LHCN-M2 (cell line): Measurements from ENCODE around the gene UTY. TPM values are rescaled to one million over a fixed set of nuclear protein-coding genes. Genes with fewer than 3 reads are reported as not detected.
"Not testable (repeated sequence)": the region's sequence is repeated elsewhere in the genome, so short reads cannot be mapped to it uniquely, and the experiment has no call there.

Experiments
- DNase-seq: peaks from one replicate; pipeline ENCODE4 v3.0.0-alpha.2; 2012; ENCODE audit warnings: low read depth
- total RNA-seq: library from RNA; depleted of rRNA; stranded (reverse); fragments of >200 nt; gene quantifications from 2 replicates; pipeline ENCODE4 v1.2.3, GENCODE V29; 2014; rRNA removed

The UTY gene
- total RNA-seq, 1 experiment from 2014 or later, result 11.3 TPM

DNA sequence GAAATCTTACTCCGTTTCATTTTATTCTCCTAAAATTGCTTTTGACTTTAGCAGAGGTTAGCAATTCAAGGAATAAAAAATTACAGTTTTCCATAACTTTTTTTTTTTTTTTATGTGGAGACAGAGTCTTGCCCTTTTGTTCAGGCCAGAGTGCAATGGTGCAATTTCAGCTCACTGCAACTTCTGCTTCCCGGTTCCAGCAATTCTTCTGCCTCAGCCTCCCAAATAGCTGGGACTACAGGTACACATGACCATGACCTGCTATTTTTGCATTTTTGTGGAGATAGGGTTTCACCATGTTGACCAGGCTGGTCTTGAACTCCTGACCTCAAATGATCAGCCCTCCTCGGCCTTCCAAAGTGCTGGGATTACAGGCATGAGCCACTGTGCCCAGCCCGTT is 179.0 kb downstream of the UTY start:
- no peak for DNase-seq

DNA sequence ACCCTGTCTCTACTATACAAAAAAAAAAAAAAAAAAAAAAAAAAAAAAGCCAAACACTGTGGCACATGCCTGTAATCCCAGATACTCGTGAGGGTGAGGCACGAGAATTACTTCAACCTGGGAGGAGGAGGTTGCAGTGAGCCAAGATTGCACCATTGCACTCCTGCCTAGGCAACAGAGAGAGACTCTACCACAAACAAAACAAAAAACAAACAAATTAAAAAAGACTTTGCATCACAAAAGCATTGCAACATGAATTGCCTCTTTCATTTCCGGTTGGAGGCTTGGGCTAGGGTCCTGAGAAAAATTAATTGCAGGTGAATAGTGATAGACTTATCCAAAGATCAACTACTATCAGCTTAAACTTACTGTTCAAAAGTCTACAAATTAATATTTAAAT is 180.4 kb downstream of the UTY start:
- no peak for DNase-seq

DNA sequence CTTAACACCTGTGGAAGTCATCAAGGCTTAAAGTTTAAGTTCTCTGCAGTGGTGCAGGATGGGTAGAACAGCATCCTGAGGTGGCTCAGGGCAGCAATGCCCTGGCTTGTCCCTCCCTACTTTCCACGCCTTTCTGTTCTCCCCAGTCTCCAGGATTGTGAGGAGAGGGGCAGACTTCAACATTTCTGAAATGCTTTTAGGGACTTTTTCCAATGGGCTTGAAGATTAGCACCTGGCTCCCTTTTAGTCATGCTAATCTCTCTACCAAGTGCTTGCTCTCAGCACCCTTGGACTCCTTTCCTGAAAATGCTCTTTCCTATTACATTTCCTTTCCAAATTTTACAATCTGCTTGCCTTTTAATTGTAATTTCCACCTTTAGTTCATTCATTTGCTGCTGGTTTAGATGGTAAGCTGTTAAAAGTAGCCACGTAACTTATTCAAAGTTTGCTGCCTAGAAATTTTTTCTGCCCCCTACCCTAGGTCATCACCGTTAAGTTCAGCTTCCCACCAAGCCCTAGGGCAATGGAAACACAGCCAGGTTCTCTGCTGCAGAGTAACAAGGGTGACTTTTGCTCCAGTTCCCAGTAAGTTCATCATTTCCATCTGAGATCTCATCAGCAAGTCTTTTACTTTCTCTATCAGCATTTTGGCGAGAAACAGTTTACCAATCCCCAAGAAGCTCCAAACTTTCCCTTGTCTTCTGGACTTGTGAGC is 183.5 kb downstream of the UTY start:
- no peak for DNase-seq

DNA sequence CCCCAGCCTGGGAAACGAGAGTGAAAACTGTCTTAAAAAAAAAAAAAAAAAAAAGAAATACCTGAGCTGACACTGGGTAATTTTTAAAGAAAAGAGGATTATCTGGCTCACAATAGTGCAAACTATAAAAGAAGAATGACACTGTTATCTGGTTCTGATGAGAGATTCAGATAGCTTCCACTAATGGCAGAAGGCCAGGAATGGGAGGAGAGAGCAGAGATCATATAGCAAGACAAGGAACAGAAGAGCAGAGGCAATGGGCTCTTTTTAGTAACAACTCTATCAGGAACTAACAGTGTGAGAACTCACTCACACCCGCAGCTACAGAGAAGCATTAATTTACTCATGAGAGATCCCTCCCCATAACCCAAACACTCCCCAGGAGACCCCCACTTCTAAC is 184.8 kb downstream of the UTY start:
- no peak for DNase-seq

DNA sequence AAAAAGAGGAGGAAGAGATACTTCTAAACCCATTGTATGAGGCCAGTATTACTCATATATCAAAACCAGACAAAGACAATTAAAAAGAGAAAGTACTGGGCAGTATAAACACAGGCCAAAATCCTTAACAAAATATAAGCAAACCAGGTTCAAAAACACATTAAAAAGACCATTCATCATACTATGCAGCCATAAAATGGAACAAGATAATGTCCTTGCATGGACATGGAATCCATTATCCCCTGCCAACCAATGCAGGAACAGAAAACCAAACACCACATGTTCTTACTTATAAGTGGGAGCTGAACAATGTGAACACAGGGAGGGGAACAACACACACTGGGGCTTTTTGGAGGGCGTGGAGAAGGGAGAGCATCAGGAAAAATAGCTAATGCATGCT is 188.6 kb downstream of the UTY start:
- DNase-seq, result no peak

DNA sequence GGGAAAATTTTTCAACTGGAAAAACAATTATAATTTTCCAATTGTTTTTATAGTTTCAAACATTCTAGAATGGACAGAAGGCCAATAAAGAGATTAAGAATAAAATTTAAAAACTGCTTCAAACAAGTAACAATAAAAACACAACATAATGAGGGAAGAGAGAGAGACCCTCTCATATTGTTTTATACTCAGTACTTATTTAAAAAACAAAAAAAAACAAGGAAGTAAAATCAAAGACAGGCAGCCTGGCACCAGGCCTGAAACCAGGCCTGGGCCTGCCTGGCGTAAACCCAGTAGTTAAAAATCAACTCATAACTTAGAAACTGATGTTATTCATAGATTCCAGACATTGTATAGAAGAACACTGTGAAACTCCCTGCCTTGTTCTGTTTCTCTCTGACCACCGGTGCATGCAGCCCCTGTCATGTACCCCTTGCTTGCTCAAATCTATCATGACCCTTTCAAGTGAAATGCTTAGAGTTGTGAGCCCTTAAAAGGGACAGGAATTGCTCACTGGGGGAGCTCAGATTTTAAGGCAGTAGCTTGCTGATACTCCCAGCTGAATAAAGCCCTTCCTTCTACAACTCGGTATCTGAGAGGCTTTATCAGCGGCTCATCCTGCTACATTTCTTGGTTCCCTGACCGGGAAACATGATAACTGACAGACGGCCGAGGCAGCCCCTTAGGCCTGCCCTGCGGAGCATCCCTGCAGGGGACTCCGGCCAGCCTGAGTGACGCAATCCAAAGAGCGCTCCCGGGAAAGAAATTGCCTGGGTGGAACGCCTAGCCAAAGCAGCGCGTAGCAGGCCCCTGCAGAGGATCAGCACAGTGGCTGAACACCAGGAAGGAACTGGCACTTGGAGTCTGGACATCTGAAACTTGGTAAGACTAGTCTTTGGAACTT is 197.4 kb downstream of the UTY start:
- not testable (repeated sequence) for DNase-seq

DNA sequence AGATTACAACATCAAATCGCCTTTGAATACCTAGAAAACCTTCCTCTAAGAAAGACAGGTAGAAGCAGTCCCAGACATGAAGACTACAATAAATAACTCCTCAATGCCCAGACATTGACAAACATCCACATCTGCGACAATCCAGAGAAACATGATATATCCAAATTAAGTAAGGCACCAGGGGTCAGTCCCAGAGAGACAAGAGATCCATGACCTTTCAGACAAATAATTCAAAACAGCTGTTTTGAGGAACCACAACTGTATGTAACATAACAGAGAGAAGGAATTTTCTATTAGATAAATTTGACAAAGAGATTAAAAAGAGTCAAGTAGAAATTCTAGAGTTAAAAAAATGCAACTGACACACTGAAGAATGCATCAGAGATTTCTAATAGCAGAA is 200.3 kb downstream of the UTY start:
- DNase-seq, result peak; percentile 56

DNA sequence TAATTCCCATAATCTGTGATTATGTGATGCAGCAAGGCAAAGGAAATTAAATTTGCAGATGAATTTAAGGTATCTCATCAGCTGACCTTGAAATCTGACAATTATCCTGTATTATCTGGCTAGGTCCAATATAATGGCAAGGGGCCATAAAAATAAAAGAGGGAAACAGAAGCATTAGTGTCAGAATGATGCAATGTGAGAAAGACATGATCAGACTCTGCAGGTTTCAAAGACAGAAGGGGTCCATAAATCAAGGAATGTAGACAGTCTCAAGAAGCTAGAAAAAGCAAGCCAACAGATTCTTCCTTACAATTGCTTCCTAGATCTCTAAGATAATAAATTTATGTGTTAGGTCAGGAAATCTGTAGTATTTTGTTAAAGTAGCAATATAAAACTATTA is 208.1 kb downstream of the UTY start:
- DNase-seq, result no peak

DNA sequence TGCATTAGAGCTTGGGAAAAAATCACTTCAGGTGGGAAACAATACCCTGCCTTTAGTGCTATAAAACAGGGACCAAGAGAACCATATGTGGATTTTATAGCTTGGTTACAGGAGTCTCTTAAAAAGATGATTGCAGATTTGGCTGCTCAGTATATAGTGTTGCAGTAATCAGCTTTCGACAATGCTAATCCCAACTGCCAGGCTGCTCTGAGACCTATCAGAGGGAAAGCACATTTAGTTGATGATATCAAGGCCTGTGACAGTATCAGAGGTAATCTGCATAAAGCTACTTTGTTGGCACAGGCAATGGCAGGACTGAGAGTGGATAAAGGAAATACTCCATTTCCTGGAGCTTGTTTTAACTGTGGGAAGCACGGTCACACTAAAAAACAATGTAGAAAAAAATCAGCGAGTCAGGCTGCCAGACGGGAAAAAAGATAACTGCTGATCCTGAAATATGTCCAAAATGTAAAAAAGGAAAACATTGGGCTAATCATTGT is 225.8 kb downstream of the UTY start:
- not testable (repeated sequence) for DNase-seq

DNA sequence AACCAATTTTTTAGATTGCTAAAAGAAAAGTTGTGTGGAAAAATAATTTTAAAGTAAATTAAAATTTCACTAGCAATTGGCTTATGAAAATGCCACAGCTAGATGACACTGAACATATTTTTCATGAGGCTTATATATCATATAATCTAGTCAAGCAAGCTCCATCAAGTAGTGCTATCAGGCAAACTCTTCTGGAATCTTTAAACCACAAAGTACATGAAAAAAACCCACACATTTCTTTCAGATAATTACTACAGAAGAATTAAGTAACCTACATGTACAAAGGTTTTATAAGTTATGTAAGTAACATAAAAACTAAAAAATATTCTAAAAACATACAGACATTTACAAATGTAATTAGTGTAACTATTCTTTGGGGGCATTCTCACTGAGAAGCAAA is 229.4 kb downstream of the UTY start:
- no peak for DNase-seq

DNA sequence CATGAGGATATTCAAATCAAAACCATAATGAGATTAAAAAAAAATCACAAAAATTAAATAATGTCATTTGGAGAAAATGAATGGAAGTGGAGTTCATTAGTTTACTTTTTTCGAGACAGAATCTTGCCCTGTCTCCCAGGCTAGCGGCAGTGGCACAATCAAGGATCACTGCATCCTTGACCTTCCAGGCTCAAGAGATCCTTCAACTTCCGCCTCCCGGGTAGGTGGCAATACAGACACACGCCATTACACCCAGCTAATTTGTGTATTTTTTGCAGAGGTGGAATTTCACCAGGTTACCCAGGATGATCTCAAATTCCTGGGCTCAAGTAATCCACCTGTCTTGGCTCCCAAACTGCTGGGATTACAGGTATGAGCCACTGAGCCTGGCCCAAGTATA is 236.1 kb downstream of the UTY start:
- no peak for DNase-seq

DNA sequence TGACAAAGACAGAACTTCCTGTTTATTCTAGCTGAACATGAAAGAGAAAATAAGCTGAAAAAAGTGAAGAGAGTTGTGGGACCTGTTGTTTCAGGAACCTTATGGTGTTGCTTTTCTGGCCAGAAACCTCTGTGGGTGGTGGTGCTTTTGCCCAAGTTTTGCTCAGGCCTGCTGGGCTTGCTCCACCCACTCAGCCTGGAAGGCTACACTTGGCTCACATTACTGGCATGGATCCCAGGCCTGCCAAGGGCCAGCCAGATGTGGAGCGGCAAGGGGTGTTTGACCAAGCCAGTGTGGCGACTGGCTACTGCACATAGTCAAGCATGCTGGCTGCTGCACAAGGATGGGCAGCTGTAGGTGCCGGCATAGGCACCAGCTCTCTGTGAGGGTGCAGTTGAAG is 245.9 kb downstream of the UTY start:
- DNase-seq, result peak; percentile 20

DNA sequence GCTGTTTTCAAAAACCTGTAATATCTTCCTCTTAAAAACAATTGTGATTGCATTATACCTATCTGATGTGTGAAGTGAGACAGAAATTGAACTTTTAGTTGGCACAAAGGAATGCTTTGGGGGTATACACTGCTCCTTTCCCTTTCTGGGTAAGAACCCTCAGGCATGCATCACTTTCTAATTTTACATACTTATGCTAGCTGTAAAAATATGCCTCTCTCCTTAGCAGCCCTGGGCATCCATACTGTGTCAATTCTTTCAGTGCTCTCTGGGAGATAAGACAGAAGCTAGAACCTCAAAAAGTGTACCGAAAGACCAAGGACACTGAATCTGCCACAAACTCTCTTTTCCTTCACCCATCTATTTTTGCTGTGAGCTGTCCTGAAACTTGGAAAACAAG is 246.7 kb downstream of the UTY start:
- DNase-seq, result no peak

DNA sequence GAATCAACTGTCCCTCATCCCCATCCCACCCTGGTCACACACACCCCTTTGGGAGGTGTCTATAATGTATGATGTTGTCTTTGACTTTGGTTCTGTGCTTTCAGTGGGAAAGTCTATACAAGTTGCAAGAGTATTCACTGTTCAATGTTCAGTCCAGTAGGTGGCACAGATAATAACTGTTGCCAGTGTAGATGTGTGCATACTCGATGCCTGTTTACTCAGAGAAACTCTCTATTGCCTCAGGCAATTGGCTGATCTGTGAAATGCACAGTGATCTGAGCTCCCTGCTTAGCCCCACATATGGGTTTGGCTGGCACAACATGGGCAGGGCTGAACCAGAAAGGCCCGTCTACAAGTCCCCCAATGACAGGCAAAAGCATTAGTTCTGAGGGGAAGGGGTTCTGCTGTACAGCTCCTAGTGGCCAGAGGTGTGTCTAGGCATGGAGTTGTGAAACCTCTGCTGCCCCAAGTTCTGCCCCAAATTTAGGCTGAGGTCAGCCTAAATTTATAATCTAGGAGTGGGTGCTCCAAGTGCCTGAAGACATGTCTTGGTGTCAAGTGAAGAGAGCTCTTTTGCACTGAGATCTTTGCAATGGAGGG is 252.4 kb downstream of the UTY start:
- peak; percentile 3 for DNase-seq

DNA sequence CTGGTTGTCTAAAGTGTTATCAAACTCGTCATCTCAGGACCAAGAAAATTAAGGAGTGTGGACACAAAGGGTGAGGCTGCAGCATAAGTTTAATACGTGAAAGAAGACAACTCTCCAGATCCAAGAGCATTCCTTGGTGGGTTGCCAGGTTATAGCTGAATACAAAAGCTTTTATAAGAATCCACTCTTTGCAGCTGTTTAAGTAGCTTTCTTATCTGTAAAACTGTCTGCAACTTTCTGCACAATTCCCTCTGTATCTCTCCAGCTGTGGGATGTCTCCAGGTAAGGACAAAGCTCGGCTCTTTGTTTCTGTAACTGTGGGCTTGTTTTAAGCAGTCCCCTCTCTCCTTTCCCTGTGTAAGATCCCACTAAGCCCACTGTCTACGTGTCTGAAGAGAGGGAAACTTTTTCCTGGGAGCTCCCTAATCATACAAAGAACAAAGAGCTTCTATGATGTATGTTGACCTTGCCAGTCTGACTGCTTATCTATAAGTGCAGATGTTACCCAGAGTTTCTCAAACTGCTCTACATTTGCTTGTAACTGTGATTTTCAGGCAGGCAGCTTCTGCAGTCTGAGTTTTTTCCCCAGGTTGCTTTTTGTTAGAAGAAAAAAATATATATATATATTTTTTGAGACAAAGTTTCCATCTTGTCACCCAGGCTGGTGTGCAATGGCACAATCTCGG is 268.7 kb downstream of the UTY start:
- DNase-seq, result no peak

DNA sequence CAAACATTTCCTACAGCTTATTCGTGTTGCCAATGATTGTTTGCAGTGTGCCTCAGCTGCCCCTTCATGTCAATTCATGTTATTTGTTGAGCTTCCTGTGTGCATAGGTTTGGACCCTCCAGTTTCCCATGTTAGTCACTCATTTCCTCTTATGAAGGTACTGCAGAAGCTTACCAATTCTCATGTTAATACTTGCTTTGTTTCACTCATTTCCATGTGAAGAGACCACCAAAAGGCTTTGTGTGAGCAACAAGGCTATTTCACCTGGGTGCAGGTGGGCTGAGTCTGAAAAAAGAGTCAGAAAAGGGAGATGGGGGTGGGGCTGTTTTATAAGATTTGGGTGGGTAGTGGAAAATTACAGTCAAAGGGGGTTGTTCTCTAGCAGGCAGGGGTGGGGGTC is 274.6 kb downstream of the UTY start:
- DNase-seq, result no peak

Other genes starting within 250 kb of the UTY start
- gene TMSB4Y, start 223.9 kb upstream of the UTY start, total RNA-seq, result 0.06 TPM in 2 replicates